ENCODE data around the gene ST6GALNAC5.
"Not testable (repeated sequence)": the region's sequence is repeated elsewhere in the genome, so short reads cannot be mapped to it uniquely, and the experiment has no call there.

The ST6GALNAC5 gene

DNA sequence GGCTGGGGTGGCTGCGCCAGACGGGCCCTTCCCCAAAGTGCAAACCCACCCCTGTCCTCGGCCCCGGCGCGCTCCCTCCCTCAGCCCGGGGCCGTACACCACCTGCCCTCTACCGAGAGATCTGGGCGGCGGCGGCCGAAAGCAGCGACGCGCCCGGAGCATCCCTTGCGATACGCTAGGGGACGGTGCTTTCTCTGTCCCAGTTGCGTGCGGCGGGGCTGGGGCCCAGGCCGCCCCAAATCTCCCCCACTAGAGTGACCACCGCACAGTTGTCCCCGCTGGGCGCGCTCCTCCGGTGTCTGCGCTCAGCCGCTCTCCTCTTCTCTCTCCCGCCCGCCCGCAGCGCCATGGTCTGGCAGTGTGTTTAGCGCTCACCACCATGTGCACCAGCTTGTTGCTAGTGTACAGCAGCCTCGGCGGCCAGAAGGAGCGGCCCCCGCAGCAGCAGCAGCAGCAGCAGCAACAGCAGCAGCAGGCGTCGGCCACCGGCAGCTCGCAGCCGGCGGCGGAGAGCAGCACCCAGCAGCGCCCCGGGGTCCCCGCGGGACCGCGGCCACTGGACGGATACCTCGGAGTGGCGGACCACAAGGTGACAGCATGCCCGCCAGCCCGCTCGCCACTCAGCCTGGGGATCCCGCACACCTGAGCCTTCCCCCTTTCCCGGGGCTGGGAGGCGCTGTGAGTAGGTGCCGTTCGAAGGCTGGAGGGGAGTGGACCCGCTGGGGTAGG is 1.0 kb downstream of the ST6GALNAC5 start:
- no peak for DNase-seq

DNA sequence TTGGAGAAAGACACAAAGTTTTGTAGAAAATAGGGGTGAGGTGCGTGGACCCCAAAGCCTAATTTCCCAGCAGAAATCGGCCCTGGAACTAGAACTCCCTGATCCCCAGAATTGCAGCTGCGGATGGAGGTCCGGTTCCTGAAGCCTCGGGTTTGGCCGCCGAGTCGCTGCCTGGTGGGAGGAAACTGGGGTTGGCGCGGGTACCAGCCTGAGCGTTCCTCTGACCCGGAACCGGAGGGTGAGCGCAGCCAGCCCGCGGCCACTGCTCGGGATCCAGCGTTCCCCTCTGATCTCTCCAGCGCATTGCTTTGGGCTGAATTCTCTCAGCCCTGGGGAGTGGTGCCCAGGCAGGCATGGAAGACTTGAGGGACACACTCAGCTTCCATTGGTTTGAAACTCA is 1.6 kb downstream of the ST6GALNAC5 start:
- DNase-seq = no peak

DNA sequence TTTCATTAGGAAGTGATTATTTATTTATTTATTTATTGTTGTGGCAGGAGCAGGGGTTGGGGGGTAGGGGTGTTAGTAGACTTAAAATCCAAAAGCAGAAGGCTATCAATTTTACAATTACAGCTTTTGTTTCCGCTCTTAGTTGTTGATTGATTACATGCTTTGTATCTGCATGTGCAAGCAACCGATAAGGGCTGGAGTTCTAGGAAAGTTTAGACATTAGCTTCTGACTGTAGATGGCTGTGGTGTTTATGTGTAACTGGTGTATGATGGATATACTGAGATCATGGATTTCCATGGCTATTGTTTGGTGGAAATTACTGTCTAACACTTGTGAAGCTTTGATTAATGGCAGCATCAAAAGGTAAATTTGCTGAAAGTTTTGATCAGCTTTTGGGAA is 2.8 kb downstream of the ST6GALNAC5 start:
- DNase-seq = no peak

DNA sequence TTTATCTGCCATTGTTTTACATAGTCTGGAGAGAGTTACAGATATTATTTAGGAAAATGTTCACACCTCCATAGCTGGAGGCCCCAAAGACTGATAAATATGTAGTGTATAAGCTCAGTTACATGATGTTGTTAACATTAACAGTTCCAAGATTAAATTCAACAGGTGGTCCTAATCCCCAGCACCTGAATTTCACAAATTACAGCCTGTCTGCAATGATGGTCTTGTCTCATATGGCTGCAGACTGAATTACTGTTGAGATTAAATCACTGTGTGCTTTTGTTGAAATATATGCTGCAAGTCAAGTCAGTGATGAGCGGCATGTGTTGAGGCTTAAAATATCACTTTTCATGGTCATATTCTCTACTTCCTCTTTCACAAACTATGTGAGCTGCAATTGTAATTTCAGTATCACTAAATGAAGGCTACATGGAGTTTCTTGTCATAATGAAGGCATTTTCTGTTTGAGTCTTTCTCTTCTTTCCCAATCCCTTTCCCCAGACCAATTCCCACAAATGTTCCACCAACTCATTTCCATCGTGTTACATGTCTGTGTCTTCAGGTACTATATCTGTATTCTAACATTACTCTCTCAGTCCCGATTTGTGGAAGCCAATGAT is 4.2 kb downstream of the ST6GALNAC5 start:
- DNase-seq = no peak

DNA sequence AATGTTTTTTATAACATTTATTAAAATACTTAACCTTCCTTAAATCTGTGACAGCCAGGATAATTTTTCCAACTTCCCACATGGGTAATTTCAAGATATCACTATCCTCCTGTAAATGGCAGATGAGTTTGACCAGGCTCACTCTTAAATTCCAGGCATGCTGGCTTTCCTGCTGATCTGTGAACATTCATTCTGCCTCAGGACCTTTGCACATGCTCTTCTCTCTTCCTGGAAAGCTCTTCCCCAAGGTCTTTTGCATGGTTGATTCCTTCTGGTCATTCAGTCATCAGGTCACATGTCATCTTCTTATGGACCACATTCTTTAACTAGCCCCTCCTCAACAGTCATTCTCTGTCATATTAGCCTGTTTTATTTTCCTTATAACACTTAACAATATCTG is 5.7 kb downstream of the ST6GALNAC5 start:
- no peak for DNase-seq

DNA sequence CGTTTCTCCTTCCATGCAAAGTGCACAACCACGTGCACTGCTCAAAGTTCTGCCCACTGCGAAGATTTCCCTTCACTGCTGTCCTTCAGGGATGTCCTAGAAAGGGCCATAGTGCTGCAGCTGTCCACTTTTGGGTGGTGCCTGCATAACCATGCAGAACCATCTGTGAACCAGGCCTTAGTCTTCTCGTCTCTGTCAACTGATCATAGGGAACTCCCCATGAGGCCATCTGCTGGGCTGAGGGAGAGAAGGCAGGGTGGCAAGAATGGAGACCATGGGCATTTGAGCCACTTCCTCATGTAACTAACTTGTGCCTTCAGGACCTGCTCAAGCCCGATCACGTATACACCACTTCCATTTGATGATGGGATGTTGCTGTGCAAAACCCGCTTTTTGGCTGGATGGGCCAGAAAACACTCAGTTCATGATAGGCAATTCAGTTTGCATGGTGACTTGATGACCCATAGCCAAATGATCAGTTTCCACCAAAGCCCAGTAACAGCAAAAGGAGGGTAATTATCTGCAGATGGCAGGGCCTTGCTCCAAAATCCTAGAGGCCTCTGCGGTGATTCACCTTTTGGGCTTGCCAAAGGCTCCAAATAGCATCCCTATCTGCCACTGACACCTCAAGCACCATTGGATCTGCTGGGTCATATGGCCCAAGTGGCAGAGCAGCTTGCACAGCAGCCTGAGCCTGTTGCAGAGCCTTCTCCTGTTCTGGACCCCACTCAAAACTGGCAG is 9.5 kb downstream of the ST6GALNAC5 start:
- DNase-seq = no peak

DNA sequence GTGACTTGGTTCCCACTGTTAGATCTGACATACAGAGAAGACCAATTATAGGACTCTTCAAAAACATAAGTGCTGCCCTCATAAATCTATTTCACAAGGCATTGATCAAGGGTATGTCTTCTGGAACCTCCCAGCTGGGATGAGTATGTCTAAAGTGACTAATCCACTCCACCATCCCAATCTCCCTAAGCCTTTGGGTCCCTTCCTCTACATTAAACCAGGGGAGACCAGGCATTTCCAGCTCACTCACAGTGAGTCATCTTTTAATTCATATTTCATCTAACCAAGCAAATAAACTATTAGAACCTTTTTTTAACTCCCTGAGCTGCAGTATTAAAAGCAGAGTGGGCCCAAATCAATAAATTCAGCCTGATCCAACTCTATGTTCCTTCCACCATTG is 11.7 kb downstream of the ST6GALNAC5 start:
- DNase-seq = not testable (repeated sequence)

DNA sequence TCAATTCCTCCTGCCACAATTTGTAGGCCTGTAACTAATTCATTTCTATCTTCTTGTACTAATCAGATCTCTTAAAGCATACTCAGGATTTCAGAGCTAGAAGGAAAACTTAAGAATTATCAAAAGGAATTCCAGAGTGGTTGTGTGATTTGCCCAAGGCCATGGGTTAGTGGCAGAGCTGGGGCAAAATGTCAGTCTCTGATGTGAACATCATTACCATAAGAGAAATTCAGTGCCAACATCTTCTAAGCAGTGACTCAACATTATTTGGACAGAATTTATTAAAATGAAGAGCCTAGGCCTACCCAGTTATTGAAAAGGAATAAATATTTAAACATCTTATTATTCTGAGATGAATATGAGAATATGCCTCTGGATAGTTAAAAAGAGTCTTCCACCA is 14.5 kb downstream of the ST6GALNAC5 start:
- no peak for DNase-seq

DNA sequence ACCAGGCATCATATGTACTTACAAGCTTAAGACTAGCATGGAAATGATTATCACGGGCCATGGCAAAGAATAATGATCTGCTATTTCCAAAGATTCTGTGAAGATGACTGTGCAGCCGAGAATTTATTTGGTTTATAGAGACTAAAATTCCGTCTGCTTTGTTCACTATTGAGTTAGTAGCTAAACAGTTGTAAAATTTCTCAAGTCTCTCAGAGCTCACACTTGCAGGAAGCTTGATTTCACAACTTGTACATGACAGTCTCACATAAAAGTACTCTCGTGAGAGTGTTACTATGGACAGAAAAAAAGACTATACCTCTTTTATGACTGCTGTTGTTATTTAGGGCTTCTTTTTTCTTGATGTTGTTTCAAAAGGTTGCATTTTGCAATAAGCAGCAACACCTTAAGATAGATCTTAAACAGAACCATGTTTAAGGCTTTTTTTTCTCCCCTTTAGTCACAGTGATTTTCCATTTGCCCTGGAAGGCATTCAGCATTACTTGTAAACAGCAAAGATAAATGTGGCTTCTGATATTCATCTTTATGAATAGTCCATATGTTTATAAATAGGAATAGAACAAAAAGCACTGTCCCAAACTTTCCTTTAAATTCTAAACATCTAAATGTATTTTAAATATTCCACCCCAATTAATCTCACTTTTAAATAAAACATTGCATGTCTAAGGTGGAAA is 24.8 kb downstream of the ST6GALNAC5 start:
- no peak for DNase-seq

DNA sequence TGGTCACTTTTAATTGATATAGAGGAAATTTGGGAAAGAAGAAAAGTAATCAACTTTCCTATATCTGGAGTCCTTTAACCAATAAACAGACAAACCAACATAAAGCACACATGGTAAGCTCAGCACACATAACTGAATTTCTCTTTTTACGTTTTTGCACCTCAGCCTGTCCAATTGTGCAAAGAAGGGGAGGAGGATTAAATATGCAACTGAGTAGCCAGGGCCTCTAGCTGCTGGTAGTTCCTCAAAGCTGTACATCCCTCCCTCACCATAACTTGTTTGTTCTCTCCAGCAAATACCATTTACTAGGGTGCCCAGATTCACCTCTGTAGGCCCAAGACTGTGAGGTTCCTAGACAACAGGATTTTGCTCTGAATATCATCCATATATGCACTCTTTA is 25.4 kb downstream of the ST6GALNAC5 start:
- DNase-seq = no peak

DNA sequence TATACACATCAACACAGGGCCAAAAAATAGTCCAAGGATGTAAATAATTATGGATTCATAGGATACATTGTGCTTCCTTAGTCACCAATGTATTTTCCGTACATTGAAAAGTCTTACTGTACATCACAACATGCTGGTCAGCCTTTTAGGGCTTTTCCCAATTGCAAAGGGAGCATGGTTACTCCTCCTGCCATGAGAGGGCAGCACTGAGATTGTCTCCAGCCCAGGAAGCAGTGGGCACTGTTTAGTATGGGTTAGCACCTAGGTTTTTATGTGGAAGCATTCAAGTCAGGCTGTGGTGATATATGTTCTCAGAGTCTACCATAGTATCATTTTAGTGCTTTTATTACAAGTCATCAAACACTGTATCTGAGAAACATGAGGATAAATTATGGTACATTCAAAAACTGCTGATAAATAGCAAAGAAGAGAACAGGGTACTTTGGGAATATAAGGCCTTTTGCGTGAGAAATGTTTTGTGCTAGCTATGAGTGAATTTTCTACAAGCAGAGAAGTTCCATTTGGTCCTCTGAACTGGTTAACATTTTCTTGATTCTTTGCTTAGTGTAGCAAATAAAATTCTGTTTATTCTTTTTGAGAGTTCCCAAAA is 34.0 kb downstream of the ST6GALNAC5 start:
- no peak for DNase-seq

DNA sequence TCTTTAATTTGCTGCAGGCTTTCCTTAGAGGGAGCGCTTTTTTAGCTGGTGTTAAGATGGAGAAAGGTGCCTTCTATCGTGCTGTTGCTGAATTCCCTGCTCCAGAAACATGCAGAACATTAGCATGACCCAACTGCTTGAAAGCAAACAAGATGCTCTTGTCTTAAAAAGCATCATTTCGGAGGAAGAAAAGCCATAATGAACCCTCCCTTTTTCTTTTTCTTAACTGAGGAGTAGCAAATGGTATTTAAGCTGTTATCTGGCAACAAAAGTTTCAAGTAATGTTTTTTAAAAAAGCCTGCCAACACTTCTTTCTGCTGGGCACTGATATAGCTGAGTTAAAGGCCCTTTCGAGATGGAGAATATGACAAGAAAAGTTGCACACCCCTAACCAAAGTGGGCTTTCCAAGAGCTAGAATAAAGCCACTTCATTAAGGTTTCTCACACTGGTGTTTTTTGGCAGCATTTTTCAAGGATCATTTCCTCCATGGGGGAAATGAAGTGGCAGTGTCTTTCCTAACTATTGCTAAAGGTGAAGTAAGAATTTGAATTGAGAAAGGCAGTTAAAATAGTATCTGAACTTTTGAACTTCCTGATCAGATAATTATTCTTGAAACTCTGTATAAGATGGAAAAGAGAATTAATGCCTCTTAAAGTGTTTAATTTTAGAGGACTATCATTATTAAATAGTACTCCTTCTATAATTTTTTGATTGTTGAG is 38.8 kb downstream of the ST6GALNAC5 start:
- no peak for DNase-seq

DNA sequence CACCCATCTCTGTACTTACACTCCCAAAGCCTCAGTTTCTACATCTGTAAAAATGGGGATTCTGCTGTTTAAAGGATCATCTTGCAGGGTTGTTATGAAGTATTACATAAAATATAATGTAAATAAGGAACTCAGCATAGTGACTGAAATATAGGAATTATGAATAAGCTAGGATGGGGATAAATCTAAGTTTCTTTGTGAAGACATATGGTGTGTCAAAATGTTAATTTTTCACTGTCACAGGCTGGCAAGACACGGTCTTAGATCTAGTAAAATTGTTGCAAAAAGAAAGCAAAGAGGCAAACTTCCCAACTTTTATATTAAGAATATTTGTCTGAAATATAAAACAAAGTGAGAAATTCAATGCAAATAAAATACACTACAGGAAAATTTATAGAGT is 42.0 kb downstream of the ST6GALNAC5 start:
- no peak for DNase-seq

DNA sequence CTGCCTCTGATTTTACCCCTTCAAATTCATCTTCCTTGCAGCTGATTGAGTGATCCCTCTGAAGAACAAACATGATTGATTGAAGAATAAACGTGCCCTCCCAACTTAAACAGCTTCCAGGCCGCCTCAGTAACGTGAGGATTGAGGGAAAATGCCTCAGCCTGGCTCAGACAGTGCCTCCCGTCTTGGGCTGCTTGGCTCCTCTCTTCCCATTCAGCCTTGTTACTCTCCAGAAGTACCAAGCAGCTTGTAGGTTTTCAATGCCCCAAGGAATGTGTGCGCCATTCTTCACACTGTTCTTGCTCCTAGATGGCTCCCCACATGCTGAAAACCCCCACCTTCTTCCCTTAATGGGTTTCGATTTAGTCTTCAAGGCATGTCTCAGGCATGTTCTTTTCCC is 51.8 kb downstream of the ST6GALNAC5 start:
- DNase-seq = no peak

DNA sequence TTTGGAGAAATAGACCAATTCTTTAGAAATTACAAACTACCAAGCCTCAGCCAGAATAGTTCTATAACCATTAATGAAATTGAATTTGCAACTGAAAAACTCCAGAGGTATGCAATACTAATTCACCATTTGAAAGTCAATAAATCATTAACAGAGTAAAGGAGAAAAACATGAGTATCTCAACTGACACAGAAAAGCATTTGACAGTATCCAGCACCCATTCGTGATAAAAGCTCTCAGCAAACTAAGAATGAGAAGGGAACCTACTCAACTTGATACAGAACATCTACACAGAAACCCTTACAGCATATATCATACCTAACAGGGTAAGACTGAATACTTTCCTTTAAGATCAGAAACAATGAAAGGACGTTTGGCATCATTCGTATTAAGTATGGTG is 54.3 kb downstream of the ST6GALNAC5 start:
- DNase-seq = no peak

DNA sequence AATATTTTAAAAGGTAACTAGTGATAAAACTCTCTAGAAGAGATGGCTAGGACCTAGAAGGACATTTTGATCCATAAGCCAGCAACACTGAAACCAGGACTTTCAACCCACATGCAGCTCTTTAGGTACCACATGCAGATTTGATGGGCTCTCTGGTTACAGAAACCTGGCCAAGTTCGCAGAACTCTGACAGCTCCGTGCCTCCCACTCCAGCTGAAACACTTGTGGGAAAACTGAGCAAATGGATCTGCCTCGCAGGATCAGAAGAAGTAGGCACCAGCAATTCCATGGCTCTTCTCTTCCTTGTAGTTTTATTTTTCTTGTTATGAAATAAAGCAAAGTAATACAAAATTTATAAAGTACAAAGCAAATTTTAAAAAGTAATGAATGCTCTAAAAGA is 58.5 kb downstream of the ST6GALNAC5 start:
- no peak for DNase-seq

DNA sequence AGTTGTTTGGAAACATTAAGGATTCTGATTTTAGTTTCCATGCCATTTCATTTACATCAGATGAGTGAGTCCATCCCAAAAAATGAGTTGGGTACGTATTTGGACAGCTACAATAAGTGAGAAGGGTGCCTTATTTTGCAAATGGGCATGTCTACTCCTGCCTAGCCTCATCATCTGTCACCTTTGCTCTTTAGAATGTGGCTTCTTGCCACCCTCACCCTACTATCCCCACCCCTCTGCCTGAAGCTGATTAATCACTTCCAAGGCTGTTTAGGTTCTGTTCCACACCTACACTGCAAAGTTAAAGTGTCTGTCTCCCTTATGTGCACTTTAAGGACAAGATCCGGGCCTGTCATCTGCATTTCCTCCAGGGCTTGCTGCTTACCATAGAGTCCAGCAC is 61.2 kb downstream of the ST6GALNAC5 start:
- DNase-seq = no peak

DNA sequence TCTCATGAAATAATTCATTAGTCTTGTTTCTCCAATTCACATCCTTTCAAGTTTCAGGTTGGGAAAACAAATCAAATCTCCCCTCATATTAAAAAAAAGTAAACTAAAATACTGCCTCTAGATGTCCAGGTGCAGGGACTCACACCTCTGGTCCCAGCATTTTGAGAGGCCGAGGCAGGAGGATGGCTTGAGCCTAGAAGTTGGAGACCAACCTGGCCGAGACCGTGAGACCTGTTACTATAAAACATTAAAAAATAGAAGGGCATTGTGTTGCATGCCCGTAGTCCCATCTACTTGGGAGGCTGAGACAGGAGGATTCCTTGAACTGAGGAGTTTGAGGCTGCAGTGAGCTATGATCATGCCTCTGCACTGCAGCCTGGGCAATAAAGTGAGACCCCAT is 61.9 kb downstream of the ST6GALNAC5 start:
- DNase-seq = no peak

DNA sequence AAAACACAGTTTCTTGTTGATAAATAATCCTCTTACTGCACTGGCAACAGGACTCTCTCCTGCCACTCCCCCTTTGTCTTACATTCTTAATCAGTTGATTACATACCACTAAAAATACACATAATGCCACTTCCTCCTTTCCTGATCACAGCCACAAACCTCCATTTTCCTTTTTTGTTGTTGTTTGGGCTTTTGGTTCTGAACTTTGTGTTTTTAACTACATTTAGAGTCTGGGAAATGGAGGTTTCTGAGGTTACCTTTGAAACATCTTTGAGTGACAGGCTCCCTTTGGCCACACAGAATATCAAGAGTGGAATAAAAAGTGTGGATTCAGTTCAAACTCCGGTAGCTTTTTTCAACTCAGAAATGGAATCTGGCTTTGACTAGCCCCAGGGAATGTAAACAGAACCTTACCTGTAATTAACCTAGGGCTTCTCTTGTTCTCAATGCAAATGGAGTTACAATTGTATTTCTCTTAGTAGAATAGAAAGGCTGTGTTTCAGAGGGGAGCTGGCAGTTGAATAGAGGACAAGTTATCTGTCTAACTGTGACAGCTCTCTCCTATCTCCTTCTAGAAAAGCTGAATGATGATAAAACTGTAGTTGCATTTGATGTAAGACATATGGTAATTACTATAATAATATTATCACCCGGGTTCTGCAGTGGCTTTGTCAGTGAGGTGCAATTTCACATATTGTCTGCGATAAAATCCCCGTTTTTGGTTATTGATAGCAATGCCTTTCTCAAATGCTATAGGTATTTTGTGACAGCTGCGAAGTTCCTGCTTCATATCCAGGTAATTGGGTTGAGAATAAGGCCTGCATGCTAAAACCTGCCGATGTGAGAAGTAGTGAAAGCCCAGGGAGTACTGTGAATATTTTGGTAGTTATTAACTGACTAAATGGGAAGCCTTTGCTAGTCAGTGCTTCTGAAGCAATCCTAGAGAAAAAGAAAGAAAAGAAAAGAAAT is 66.9 kb downstream of the ST6GALNAC5 start:
- no peak for DNase-seq

DNA sequence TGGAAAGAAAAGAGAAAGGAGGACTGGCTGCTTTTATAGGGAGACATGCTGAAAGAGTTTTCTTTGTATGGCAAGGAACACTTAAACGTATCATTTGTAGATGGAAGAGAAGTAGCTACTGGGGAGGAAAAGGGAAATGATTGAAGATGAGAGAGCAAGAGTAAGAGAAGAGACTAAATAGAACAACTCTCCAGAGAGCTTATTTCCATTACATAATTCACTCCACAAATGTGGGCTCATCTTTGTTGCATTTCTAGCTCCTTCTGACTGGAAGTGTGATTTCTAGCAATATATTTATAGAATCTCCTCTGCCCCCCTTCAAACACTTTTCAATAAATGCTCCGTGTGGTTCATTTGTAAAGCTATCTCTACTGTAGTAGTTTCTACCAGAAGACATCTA is 71.0 kb downstream of the ST6GALNAC5 start:
- DNase-seq = no peak
